ENCODE results near the gene HS3ST1. TPM values are rescaled to one million over a fixed set of nuclear protein-coding genes. Genes with fewer than 3 reads are reported as not detected.

HS3ST1 gene
- polyA plus RNA-seq, 1 experiment, result 0.01 TPM

DNA sequence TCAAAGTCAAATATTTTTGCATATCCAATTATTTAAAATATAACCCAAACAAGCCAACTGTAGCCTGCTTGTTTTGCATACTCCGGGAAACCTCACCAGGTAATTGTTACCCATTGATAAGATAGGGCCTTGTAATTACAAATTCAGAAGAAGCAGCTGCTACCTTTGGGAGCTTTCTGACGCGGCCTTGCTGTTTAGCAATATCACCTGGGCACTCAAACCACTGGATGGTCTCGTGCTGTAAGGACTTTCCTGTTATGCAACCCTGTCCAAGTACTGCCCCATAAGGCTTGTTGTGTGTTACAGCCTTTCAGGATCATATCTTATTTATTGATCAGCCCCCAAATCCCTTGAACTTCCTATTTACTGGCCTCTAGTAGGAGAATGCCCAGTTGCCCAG lies 52.1 kb downstream of the HS3ST1 start:
- no peak overlapping the region for H3K4me3 ChIP-seq (ENCODE audit: low read depth, low read length)
- DNase-seq (ENCODE audit: low read depth, low spot score), result no peak
- POLR2A ChIA-PET, result no interaction called here
- TF ChIP-seq, protein P1, sequence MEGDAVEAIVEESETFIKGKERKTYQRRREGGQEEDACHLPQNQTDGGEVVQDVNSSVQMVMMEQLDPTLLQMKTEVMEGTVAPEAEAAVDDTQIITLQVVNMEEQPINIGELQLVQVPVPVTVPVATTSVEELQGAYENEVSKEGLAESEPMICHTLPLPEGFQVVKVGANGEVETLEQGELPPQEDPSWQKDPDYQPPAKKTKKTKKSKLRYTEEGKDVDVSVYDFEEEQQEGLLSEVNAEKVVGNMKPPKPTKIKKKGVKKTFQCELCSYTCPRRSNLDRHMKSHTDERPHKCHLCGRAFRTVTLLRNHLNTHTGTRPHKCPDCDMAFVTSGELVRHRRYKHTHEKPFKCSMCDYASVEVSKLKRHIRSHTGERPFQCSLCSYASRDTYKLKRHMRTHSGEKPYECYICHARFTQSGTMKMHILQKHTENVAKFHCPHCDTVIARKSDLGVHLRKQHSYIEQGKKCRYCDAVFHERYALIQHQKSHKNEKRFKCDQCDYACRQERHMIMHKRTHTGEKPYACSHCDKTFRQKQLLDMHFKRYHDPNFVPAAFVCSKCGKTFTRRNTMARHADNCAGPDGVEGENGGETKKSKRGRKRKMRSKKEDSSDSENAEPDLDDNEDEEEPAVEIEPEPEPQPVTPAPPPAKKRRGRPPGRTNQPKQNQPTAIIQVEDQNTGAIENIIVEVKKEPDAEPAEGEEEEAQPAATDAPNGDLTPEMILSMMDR (IDR thresholded peaks at IDR 0.05; ENCODE audit: low read depth, low read length), result no peak
- H3K27me3 ChIP-seq (ENCODE audit: control insufficient read depth, insufficient read depth, low read length), result no peaks in the 10 kb centered on the region
- H3K27ac ChIP-seq (ENCODE audit: low read depth, low read length), result no peak overlapping the region
- CTCF ChIA-PET, result no interaction called here
- peaks cover 12% of the 10 kb centered on the region for H3K9me3 ChIP-seq (ENCODE audit: control insufficient read depth, insufficient read depth, low read length)

DNA sequence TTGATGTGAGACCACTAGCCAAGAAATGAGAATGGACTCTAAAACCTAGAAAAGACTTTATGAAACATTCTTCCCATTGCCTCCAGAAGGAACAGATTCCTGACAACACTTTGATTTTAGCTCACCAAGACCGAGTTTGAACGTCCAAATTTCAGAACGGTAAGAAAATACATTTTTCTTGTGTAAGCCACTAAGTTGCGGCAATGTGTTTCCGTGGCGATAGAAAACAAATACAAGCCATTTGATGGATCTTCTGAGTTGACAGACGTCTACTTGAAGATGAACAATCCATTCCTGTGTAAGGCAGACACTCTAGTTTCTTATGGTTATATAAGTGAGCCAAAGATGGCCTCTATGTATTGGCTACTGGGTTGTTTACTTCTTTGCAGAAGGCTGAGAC lies 52.5 kb downstream of the HS3ST1 start:
- CTCF ChIA-PET, result no interaction called here
- POLR2A ChIA-PET, result no interaction called here
- TF ChIP-seq, protein P1 (IDR thresholded peaks at IDR 0.05; ENCODE audit: low read depth, low read length), result no peak
- no peak for DNase-seq (ENCODE audit: low read depth, low spot score)
- H3K27me3 ChIP-seq (ENCODE audit: control insufficient read depth, insufficient read depth, low read length), result no peaks in the 10 kb centered on the region
- no peak overlapping the region for H3K4me3 ChIP-seq (ENCODE audit: low read depth, low read length)
- H3K27ac ChIP-seq (ENCODE audit: low read depth, low read length), result no peak overlapping the region
- H3K9me3 ChIP-seq (ENCODE audit: control insufficient read depth, insufficient read depth, low read length), result peaks cover 12% of the 10 kb centered on the region

DNA sequence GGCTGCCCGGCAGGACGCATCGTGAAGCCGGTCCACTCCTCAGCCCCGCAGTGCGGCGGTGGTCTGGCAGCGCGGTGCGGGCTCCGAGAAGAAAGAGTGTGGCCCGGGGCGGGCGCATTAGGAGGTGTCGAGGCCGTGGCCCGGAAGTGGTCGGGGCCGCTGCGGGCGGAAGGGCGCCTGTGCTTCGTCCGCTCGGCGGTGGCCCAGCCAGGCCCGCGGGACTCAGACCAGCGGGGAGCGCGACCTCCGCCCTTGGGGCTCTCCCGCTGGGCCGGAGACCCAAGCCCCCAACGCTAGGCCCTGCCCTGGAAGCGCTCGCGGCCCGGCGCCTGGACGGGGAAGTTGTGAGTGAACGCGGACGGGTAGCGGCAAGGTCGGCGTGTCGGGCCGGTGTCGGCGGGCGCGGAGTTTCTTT lies 60.0 kb downstream of the HS3ST1 start:
- DNase-seq (ENCODE audit: low read depth, low spot score), result no peak
- peaks cover 15% of the 10 kb centered on the region for H3K9me3 ChIP-seq (ENCODE audit: control insufficient read depth, insufficient read depth, low read length)
- ChIA-PET POLR2A (no interaction called here), CTCF (no interaction called here)
- H3K27me3 ChIP-seq (ENCODE audit: control insufficient read depth, insufficient read depth, low read length), result no peaks in the 10 kb centered on the region
- no peak overlapping the region for H3K27ac ChIP-seq (ENCODE audit: low read depth, low read length)
- TF ChIP-seq, protein P1 (IDR thresholded peaks at IDR 0.05; ENCODE audit: low read depth, low read length), result no peak
- H3K4me3 ChIP-seq (ENCODE audit: low read depth, low read length), result no peak overlapping the region

DNA sequence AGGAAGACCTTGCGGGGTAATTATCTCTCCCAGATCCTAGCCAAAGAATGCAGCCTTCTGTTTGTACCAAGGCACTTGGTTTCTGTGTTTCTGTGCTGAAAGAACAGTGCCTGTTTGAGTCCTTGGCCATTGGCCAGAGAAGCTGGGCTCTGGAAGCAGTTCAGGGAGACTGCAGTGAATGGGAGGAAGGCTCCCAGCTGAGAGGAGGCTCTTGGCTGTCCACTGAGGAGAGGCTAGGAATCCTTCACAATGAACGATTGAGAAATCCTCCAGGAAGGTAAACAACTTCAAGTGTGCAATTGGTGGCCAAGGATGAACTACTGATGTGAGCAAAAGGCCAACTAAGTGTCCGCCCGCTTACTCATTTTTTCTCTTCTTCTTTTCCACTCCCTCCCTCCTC lies 61.3 kb downstream of the HS3ST1 start:
- ChIA-PET POLR2A (no interaction called here), CTCF (no interaction called here)
- Histone ChIP-seq H3K27ac (ENCODE audit: low read depth, low read length) (no peak overlapping the region), H3K27me3 (ENCODE audit: control insufficient read depth, insufficient read depth, low read length) (no peaks in the 10 kb centered on the region), H3K9me3 (ENCODE audit: control insufficient read depth, insufficient read depth, low read length) (peaks cover 6% of the 10 kb centered on the region; the same call in 1 of the 2 replicates), H3K4me3 (ENCODE audit: low read depth, low read length) (no peak overlapping the region)
- TF ChIP-seq, protein P1 (IDR thresholded peaks at IDR 0.05; ENCODE audit: low read depth, low read length), result no peak
- no peak for DNase-seq (ENCODE audit: low read depth, low spot score)

DNA sequence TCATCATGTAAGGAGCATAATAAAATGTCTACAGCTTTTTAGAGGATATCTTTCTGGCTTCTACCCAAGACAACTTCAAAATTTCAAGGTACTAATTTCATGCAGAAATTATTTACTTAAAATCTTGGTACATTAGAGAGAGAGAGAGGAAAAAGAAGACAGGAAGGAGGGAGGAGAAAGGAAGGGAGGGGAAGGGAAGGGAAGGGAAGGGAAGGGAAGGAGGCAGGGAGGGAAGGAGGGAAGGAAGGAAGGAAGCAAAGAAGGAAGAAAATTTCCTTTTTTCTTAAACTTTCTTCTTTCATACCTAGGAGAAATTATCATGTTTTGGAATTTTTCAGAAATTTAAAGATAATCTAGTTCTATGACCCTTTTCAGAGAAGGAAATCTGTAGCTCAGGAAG lies 61.8 kb downstream of the HS3ST1 start:
- Histone ChIP-seq H3K27me3 (ENCODE audit: control insufficient read depth, insufficient read depth, low read length) (no peaks in the 10 kb centered on the region), H3K4me3 (ENCODE audit: low read depth, low read length) (no peak overlapping the region), H3K27ac (ENCODE audit: low read depth, low read length) (no peak overlapping the region), H3K9me3 (ENCODE audit: control insufficient read depth, insufficient read depth, low read length) (peaks cover 6% of the 10 kb centered on the region; the same call in 1 of the 2 replicates)
- no peak for DNase-seq (ENCODE audit: low read depth, low spot score)
- ChIA-PET CTCF (no interaction called here), POLR2A (no interaction called here)
- TF ChIP-seq, protein P1 (IDR thresholded peaks at IDR 0.05; ENCODE audit: low read depth, low read length), result no peak

Data from AG04450 (cell line).